K562 (cell line): Measurements from ENCODE around the gene GFOD1. TPM values are rescaled to one million over a fixed set of nuclear protein-coding genes. Genes with fewer than 3 reads are reported as not detected.

Source experiments
- ELF4 ChIP-seq: fragments of 450-650 bp; formaldehyde crosslinking; IDR thresholded peaks from 2 replicates; pipeline ENCODE4 v1.4.0; 2022; ENCODE audit warnings: missing genetic modification characterization
- HNRNPH1 ChIP-seq: fragments of 200-400 bp; formaldehyde crosslinking; optimal IDR thresholded peaks from 2 replicates; pipeline ENCODE3; 2017; ENCODE audit warnings: low read depth, mild to moderate bottlenecking, low read length, moderate library complexity
- HNRNPL ChIP-seq: fragments of 200-400 bp; formaldehyde crosslinking; IDR thresholded peaks from 2 replicates; pipeline ENCODE4 v1.6.1; 2017; ENCODE audit warnings: low read depth, mild to moderate bottlenecking, low read length
- KDM5B ChIP-seq: fragments of 200-600 bp; sonication (generic); IDR thresholded peaks from 2 replicates; pipeline ENCODE4 v1.6.1; 2012; ENCODE audit warnings: low read depth, mild to moderate bottlenecking, moderate library complexity, low read length, control low read depth, inconsistent platforms; ENCODE audit not compliant: insufficient replicate concordance
- NFATC3 ChIP-seq: fragments of 450-650 bp; IDR thresholded peaks from 2 replicates; pipeline ENCODE4 v1.6.1; 2017; ENCODE audit warnings: mild to moderate bottlenecking
- PPARD ChIP-seq: fragments of 250-450 bp; sonication (Bioruptor Pico); IDR thresholded peaks from 2 replicates; pipeline ENCODE4 v1.8.0; 2022; ENCODE audit warnings: inconsistent platforms, mild to moderate bottlenecking, moderate library complexity
- RFX7 ChIP-seq: fragments of 250-450 bp; sonication (Bioruptor Pico); IDR thresholded peaks from 2 replicates; pipeline ENCODE4 v1.5.1; 2021; ENCODE audit warnings: mild to moderate bottlenecking
- TBP ChIP-seq: optimal IDR thresholded peaks from 2 replicates; pipeline ENCODE3; 2011; ENCODE audit warnings: low read depth, low read length, improper control_type of control experiment
- ZBTB17 ChIP-seq: fragments of 450-650 bp; formaldehyde crosslinking; IDR thresholded peaks from 2 replicates; pipeline ENCODE4 v1.4.0; 2020; ENCODE audit warnings: mild to moderate bottlenecking
- ZBTB8A ChIP-seq: fragments of 450-650 bp; IDR thresholded peaks from 2 replicates; pipeline ENCODE4 v1.6.1; 2018; ENCODE audit warnings: mild to moderate bottlenecking, moderate library complexity; ENCODE audit not compliant: partially characterized antibody
- ZFP36 ChIP-seq: fragments of 150-350 bp; IDR thresholded peaks from 2 replicates; pipeline ENCODE4 v1.6.1; 2018; ENCODE audit warnings: low read length, low read depth; ENCODE audit not compliant: partially characterized antibody
- ZNF644 ChIP-seq: fragments of 200-800 bp; sonication (Bioruptor generic); IDR thresholded peaks from 2 replicates; pipeline ENCODE4 v1.6.1; 2016; ENCODE audit warnings: low read depth, missing genetic modification characterization, missing compliant biosample characterization
- polyA plus RNA-seq, 8 experiments: library from polyadenylated mRNA; depleted of rRNA in 4 of 8; stranded (reverse) in 5 of 8; unstranded in 3 of 8; fragments of >200 nt; fragmentation: Nextera tagmentation in 2 of 8; fragmentation: Illumina TruSeq in 1 of 8; extraction: Ambion mirVana in 2 of 8; extraction: Trizol in 1 of 8; gene quantifications; 2 replicates each; pipeline versions ENCODE4 v1.2.1 to v1.2.3, GENCODE V29; 2011 to 2014; ENCODE audit warnings: inconsistent platforms in 1 of 8, missing spikeins in 1 of 8
- total RNA-seq, 7 experiments: library from RNA; depleted of rRNA in 6 of 7; stranded (reverse); fragments of >200 nt in 6 of 7; fragmentation: Illumina TruSeq in 2 of 7; extraction: Trizol in 2 of 7; gene quantifications; 2 replicates each; pipeline versions ENCODE4 v1.2.1 to v1.2.3, GENCODE V29; 2011 to 2021; ENCODE audit warnings: low replicate concordance in 1 of 7
- TF ChIP-seq, protein P1 (sequence below): fragments of 450-650 bp; IDR thresholded peaks from 2 replicates; pipeline ENCODE4 v1.6.1; 2016; ENCODE audit warnings: mild to moderate bottlenecking, moderate library complexity
- TF ChIP-seq, protein P2 (sequence below): fragments of 450-650 bp; IDR thresholded peaks from 2 replicates; pipeline ENCODE4 v1.6.1; 2017; ENCODE audit warnings: antibody characterized with exemption

Gene GFOD1
- total and polyA plus RNA-seq, 9 of the 15 experiments (the other 6 are each of a cell fraction or from before 2014, with no cell fraction given), result 3.8 to 12.0 (median 8.2) TPM

DNA sequence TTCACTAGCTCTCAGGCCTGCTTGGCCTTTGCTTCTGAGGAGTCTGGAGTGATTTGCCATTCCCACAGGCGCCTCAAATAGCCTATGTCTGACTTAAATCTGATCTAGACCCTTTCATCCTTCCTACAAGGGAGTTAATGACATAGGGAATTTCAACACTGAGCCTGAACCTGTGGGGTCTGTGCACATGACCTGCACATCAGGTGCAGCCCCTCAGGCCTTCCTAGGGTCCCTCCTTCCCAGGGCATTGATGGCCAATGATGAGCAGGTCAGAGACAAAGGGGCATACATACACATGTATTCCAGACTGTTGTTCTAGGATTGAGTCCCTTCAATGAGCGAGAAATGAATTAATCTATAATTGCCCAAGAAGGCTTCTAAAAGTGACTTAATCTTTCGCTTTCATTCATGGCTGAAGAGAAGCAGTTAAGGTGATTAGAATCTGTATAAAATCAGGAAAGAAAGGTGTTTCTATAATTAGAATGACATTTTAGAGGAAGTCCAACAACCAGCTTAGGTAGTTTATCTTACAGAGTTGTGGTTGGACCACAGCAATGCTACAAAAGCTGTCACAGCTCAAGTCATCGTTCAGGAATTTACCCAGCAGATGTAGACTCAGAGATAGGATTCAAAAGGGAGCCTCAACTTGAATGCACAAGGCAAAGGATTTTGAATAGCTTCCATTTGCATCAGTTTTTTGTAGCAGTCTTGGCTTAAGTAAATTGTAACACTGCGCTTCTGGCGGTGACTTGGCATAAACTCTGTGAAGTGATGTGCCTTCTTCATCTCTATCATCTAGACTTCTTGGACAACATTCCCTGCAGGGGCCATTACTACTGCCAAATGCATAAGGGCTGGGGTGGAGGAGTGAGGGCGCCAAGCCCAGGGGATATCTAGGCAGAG is 132.1 kb downstream of the GFOD1 start (continued):
- TF ChIP-seq, protein P1, sequence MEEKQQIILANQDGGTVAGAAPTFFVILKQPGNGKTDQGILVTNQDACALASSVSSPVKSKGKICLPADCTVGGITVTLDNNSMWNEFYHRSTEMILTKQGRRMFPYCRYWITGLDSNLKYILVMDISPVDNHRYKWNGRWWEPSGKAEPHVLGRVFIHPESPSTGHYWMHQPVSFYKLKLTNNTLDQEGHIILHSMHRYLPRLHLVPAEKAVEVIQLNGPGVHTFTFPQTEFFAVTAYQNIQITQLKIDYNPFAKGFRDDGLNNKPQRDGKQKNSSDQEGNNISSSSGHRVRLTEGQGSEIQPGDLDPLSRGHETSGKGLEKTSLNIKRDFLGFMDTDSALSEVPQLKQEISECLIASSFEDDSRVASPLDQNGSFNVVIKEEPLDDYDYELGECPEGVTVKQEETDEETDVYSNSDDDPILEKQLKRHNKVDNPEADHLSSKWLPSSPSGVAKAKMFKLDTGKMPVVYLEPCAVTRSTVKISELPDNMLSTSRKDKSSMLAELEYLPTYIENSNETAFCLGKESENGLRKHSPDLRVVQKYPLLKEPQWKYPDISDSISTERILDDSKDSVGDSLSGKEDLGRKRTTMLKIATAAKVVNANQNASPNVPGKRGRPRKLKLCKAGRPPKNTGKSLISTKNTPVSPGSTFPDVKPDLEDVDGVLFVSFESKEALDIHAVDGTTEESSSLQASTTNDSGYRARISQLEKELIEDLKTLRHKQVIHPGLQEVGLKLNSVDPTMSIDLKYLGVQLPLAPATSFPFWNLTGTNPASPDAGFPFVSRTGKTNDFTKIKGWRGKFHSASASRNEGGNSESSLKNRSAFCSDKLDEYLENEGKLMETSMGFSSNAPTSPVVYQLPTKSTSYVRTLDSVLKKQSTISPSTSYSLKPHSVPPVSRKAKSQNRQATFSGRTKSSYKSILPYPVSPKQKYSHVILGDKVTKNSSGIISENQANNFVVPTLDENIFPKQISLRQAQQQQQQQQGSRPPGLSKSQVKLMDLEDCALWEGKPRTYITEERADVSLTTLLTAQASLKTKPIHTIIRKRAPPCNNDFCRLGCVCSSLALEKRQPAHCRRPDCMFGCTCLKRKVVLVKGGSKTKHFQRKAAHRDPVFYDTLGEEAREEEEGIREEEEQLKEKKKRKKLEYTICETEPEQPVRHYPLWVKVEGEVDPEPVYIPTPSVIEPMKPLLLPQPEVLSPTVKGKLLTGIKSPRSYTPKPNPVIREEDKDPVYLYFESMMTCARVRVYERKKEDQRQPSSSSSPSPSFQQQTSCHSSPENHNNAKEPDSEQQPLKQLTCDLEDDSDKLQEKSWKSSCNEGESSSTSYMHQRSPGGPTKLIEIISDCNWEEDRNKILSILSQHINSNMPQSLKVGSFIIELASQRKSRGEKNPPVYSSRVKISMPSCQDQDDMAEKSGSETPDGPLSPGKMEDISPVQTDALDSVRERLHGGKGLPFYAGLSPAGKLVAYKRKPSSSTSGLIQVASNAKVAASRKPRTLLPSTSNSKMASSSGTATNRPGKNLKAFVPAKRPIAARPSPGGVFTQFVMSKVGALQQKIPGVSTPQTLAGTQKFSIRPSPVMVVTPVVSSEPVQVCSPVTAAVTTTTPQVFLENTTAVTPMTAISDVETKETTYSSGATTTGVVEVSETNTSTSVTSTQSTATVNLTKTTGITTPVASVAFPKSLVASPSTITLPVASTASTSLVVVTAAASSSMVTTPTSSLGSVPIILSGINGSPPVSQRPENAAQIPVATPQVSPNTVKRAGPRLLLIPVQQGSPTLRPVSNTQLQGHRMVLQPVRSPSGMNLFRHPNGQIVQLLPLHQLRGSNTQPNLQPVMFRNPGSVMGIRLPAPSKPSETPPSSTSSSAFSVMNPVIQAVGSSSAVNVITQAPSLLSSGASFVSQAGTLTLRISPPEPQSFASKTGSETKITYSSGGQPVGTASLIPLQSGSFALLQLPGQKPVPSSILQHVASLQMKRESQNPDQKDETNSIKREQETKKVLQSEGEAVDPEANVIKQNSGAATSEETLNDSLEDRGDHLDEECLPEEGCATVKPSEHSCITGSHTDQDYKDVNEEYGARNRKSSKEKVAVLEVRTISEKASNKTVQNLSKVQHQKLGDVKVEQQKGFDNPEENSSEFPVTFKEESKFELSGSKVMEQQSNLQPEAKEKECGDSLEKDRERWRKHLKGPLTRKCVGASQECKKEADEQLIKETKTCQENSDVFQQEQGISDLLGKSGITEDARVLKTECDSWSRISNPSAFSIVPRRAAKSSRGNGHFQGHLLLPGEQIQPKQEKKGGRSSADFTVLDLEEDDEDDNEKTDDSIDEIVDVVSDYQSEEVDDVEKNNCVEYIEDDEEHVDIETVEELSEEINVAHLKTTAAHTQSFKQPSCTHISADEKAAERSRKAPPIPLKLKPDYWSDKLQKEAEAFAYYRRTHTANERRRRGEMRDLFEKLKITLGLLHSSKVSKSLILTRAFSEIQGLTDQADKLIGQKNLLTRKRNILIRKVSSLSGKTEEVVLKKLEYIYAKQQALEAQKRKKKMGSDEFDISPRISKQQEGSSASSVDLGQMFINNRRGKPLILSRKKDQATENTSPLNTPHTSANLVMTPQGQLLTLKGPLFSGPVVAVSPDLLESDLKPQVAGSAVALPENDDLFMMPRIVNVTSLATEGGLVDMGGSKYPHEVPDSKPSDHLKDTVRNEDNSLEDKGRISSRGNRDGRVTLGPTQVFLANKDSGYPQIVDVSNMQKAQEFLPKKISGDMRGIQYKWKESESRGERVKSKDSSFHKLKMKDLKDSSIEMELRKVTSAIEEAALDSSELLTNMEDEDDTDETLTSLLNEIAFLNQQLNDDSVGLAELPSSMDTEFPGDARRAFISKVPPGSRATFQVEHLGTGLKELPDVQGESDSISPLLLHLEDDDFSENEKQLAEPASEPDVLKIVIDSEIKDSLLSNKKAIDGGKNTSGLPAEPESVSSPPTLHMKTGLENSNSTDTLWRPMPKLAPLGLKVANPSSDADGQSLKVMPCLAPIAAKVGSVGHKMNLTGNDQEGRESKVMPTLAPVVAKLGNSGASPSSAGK, result no peak
- no peak for TF ChIP-seq ZBTB8A
- TF ChIP-seq PPARD, result no peak
- TF ChIP-seq ZFP36, result peak; percentile 21
- TF ChIP-seq, protein P2, sequence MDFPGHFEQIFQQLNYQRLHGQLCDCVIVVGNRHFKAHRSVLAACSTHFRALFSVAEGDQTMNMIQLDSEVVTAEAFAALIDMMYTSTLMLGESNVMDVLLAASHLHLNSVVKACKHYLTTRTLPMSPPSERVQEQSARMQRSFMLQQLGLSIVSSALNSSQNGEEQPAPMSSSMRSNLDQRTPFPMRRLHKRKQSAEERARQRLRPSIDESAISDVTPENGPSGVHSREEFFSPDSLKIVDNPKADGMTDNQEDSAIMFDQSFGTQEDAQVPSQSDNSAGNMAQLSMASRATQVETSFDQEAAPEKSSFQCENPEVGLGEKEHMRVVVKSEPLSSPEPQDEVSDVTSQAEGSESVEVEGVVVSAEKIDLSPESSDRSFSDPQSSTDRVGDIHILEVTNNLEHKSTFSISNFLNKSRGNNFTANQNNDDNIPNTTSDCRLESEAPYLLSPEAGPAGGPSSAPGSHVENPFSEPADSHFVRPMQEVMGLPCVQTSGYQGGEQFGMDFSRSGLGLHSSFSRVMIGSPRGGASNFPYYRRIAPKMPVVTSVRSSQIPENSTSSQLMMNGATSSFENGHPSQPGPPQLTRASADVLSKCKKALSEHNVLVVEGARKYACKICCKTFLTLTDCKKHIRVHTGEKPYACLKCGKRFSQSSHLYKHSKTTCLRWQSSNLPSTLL, result no peak
- no peak for TF ChIP-seq KDM5B
- 0 out of 2 replicates have a peak, but pooled peaks have one; percentile 32 for TF ChIP-seq ZBTB17
- no peak; the same call in 1 of the 2 replicates for TF ChIP-seq ZNF644 (tag)
- TF ChIP-seq NFATC3, result no peak
- TF ChIP-seq HNRNPL, result no peak
- TF ChIP-seq ELF4 (CRISPR knock-in tag), result 0 out of 2 replicates have a peak, but pooled peaks have one; percentile 40
- no peak for TF ChIP-seq RFX7 (CRISPR knock-in tag)
- no peak for TF ChIP-seq HNRNPH1
- TF ChIP-seq TBP, result no peak
